H1 (cell line): Measurements from ENCODE around the gene CHST11. TPM values are rescaled to one million over a fixed set of nuclear protein-coding genes. Genes with fewer than 3 reads are reported as not detected.

Source experiments
- PHF8 ChIP-seq: fragments of 200-600 bp; sonication (generic); conservative IDR thresholded peaks from 2 replicates; pipeline ENCODE4 v1.7.1; 2012; ENCODE audit warnings: low read depth, mild to moderate bottlenecking, inconsistent platforms, low read length, moderate library complexity
- SIX5 ChIP-seq: IDR thresholded peaks from 2 replicates; pipeline ENCODE4 v1.6.1; 2011; ENCODE audit warnings: mild to moderate bottlenecking, low read depth, low read length
- SP2 ChIP-seq: IDR thresholded peaks from 2 replicates; pipeline ENCODE4 v1.6.1; 2012; ENCODE audit warnings: mild to moderate bottlenecking, low read length, inconsistent platforms
- SP4 ChIP-seq: IDR thresholded peaks from 2 replicates; pipeline ENCODE4 v1.6.1; 2012; ENCODE audit warnings: low read length, inconsistent platforms
- SUZ12 ChIP-seq: fragments of 200-600 bp; sonication (generic); IDR thresholded peaks from 2 replicates; pipeline ENCODE4 v1.6.1; 2012; ENCODE audit warnings: mild to moderate bottlenecking, inconsistent platforms, low read length, moderate library complexity, mixed read lengths
- TAF1 ChIP-seq: IDR thresholded peaks from 2 replicates; pipeline ENCODE4 v1.6.1; 2011; ENCODE audit warnings: mild to moderate bottlenecking, low read depth, low read length
- TEAD4 ChIP-seq: IDR thresholded peaks from 2 replicates; pipeline ENCODE4 v1.6.1; 2012; ENCODE audit warnings: low read depth, low read length, inconsistent platforms, mixed read lengths
- YY1 ChIP-seq: IDR thresholded peaks from 2 replicates; pipeline ENCODE4 v1.6.1; 2011; ENCODE audit warnings: low read depth, mild to moderate bottlenecking, low read length
- ZNF274 ChIP-seq: IDR thresholded peaks from 2 replicates; pipeline ENCODE4 v1.7.0; 2012; ENCODE audit warnings: low read length, borderline replicate concordance; ENCODE audit errors: extremely low read depth
- polyA plus RNA-seq, 7 experiments: library from polyadenylated mRNA; depleted of rRNA in 3 of 7; stranded (reverse) in 5 of 7; unstranded in 2 of 7; fragments of >200 nt in 5 of 7; fragments of 200-250 nt in 2 of 7; gene quantifications; 1 replicate in 5 of 7; 2 replicates in 1 of 7; 4 replicates in 1 of 7; pipeline versions ENCODE4 v1.2.1 to v1.2.3, GENCODE V29; 2011 to 2013; ENCODE audit warnings: missing spikeins in 2 of 7, mixed read lengths in 2 of 7
- total RNA-seq: library from RNA; stranded (reverse); fragmentation: NEBNext Ultra II Directional; extraction: Animal tissue kit (Norgen Biotek cat#: 25700); gene quantifications from 2 replicates; pipeline ENCODE4 v1.2.1, GENCODE V29; 2021
- TF ChIP-seq, protein P1 (sequence below): IDR thresholded peaks from 2 replicates; pipeline ENCODE4 v1.6.1; 2012; ENCODE audit warnings: inconsistent platforms

Gene CHST11
- total and polyA plus RNA-seq, 2 of the 8 experiments (the other 6 are each of a cell fraction or from before 2014, with no cell fraction given) = 14.4 to 20.8 TPM

DNA sequence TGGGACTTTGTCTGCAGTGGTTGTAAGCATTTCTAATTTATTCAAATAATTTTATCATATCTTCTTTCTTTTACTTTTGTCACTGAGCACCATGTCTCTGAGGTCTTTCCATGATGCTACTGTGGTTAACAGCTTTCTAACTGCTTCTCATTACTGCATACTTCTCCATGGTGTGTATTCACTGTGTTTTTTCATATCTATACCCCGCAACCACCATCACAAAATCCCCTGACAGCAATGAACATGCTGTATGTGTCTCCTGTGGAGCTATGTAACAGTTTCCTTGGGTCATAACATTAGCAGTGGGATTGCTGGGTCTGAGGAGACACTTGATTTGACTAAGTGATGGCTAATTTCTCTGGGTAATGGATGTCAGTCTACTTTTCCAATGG is 29.2 kb upstream of the CHST11 start (continued):
- no peak for TF ChIP-seq ZNF274
- no peak for TF ChIP-seq SP2
- TF ChIP-seq PHF8 = no peak
- TF ChIP-seq TAF1 = no peak
- TF ChIP-seq, protein P1, sequence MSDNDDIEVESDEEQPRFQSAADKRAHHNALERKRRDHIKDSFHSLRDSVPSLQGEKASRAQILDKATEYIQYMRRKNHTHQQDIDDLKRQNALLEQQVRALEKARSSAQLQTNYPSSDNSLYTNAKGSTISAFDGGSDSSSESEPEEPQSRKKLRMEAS = no peak
- TF ChIP-seq SIX5 = no peak
- TF ChIP-seq SUZ12 = no peak
- TF ChIP-seq SP4 = no peak
- TF ChIP-seq YY1 = no peak
- no peak for TF ChIP-seq TEAD4
